Measurements from ENCODE around the gene STARD10.

GRCh38 chr11:72805216-72805615 is 11.4 kb upstream of the STARD10 start:
- TF ChIP-seq, protein P1, sequence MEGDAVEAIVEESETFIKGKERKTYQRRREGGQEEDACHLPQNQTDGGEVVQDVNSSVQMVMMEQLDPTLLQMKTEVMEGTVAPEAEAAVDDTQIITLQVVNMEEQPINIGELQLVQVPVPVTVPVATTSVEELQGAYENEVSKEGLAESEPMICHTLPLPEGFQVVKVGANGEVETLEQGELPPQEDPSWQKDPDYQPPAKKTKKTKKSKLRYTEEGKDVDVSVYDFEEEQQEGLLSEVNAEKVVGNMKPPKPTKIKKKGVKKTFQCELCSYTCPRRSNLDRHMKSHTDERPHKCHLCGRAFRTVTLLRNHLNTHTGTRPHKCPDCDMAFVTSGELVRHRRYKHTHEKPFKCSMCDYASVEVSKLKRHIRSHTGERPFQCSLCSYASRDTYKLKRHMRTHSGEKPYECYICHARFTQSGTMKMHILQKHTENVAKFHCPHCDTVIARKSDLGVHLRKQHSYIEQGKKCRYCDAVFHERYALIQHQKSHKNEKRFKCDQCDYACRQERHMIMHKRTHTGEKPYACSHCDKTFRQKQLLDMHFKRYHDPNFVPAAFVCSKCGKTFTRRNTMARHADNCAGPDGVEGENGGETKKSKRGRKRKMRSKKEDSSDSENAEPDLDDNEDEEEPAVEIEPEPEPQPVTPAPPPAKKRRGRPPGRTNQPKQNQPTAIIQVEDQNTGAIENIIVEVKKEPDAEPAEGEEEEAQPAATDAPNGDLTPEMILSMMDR (IDR thresholded peaks at IDR 0.05) = no peak
- TF ChIP-seq POLR2A (IDR thresholded peaks at IDR 0.05) (no peak), EP300 (IDR thresholded peaks at IDR 0.05) (no peak)
